Ishikawa (cell line): ENCODE results near the gene PABPC1L2B.
"Not testable (repeated sequence)": the region's sequence is repeated elsewhere in the genome, so short reads cannot be mapped to it uniquely, and the experiment has no call there.

Experiments used
- CEBPB ChIP-seq: IDR thresholded peaks from 2 replicates; pipeline ENCODE4 v1.6.1; 2012
- CREB1 ChIP-seq: IDR thresholded peaks from 2 replicates; pipeline ENCODE4 v1.6.1; 2012; ENCODE audit warnings: low read depth
- EGR1 ChIP-seq: IDR thresholded peaks from 2 replicates; pipeline ENCODE4 v1.6.1; 2012
- EP300 ChIP-seq: IDR thresholded peaks from 2 replicates; pipeline ENCODE4 v1.6.1; 2012; ENCODE audit warnings: borderline replicate concordance
- FOXM1 ChIP-seq: IDR thresholded peaks from 2 replicates; pipeline ENCODE4 v1.6.1; 2012; ENCODE audit warnings: low read depth, borderline replicate concordance
- MAX ChIP-seq: IDR thresholded peaks from 2 replicates; pipeline ENCODE4 v1.6.1; 2012
- NFIC ChIP-seq: IDR thresholded peaks from 2 replicates; pipeline ENCODE4 v1.6.1; 2012
- RAD21 ChIP-seq: IDR thresholded peaks from 2 replicates; pipeline ENCODE4 v1.6.1; 2012; ENCODE audit warnings: low read depth
- REST ChIP-seq: IDR thresholded peaks from 2 replicates; pipeline ENCODE4 v1.6.1; 2012; ENCODE audit warnings: low read depth, mild to moderate bottlenecking
- TAF1 ChIP-seq: IDR thresholded peaks from 2 replicates; pipeline ENCODE4 v1.6.1; 2012; ENCODE audit warnings: low read depth, mild to moderate bottlenecking
- TCF12 ChIP-seq: IDR thresholded peaks from 2 replicates; pipeline ENCODE4 v1.6.1; 2012; ENCODE audit warnings: low read depth
- TEAD4 ChIP-seq: IDR thresholded peaks from 2 replicates; pipeline ENCODE4 v1.6.1; 2012
- USF1 ChIP-seq: IDR thresholded peaks from 2 replicates; pipeline ENCODE4 v1.6.1; 2012
- YY1 ChIP-seq: IDR thresholded peaks from 2 replicates; pipeline ENCODE4 v1.6.1; 2012; ENCODE audit warnings: low read depth
- ZBTB7A ChIP-seq: IDR thresholded peaks from 2 replicates; pipeline ENCODE4 v1.6.1; 2012; ENCODE audit warnings: low read depth

Gene PABPC1L2B

GRCh38 chrX:73002733-73003132 lies at the start of gene PABPC1L2B:
TSS of gene PABPC1L2B (plus strand) at chrX:73002939. CDS start at chrX:73003643, 704 bp downstream.
- not testable (repeated sequence) for TF ChIP-seq TEAD4, TCF12, USF1

GRCh38 chrX:73021361-73022092 lies 18.8 kb downstream of the PABPC1L2B start:
- TF ChIP-seq YY1, result no peak
- no peak for TF ChIP-seq TAF1
- TF ChIP-seq REST, result no peak
- no peak for TF ChIP-seq RAD21
- no peak for TF ChIP-seq MAX
- TF ChIP-seq CREB1, result no peak
- TF ChIP-seq FOXM1, result no peak
- no peak for TF ChIP-seq EP300
- no peak for TF ChIP-seq NFIC
- TF ChIP-seq TEAD4, result no peak
- no peak for TF ChIP-seq USF1
- no peak for TF ChIP-seq ZBTB7A
- no peak for TF ChIP-seq TCF12
- no peak for TF ChIP-seq CEBPB
- no peak for TF ChIP-seq EGR1

- TF ChIP-seq USF1, result no peak
- no peak for TF ChIP-seq REST
- TF ChIP-seq ZBTB7A, result no peak
- TF ChIP-seq RAD21, result no peak
- no peak for TF ChIP-seq CEBPB
- TF ChIP-seq CREB1, result no peak
- TF ChIP-seq NFIC, result no peak
- no peak for TF ChIP-seq YY1
- no peak for TF ChIP-seq TCF12
- TF ChIP-seq TAF1, result no peak
- TF ChIP-seq TEAD4, result no peak
- TF ChIP-seq EGR1, result no peak
- no peak for TF ChIP-seq FOXM1
Observed at GRCh38 chrX:73028876-73029275, 26.1 kb downstream of the PABPC1L2B start.
